SW 1271 (cell line): ENCODE measurements around the gene RMRP.

ENCODE experiments used
- DNase-seq, 2 experiments: peaks; one replicate each; lab custom pipeline; 2025; lab: John Stamatoyannopoulos, UW

The RMRP gene

DNA sequence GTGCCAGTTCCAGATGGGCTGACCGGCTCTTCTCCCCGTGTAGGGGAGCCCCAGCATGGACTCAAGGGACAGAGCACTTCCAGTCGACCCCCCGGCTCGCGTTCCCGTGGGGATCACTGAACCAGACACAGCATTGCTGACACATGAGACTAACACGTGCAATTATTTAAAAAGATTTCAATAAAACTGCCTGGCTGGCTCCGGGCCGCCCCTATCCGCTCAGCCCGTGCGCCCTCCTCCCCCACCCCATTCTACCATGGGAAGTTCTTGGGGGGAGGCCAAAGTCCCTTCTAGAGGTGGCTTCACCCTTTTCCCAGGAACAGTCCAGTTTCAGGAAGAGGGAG lies 48.0 kb downstream of the RMRP start:
- DNase-seq = no peak

DNA sequence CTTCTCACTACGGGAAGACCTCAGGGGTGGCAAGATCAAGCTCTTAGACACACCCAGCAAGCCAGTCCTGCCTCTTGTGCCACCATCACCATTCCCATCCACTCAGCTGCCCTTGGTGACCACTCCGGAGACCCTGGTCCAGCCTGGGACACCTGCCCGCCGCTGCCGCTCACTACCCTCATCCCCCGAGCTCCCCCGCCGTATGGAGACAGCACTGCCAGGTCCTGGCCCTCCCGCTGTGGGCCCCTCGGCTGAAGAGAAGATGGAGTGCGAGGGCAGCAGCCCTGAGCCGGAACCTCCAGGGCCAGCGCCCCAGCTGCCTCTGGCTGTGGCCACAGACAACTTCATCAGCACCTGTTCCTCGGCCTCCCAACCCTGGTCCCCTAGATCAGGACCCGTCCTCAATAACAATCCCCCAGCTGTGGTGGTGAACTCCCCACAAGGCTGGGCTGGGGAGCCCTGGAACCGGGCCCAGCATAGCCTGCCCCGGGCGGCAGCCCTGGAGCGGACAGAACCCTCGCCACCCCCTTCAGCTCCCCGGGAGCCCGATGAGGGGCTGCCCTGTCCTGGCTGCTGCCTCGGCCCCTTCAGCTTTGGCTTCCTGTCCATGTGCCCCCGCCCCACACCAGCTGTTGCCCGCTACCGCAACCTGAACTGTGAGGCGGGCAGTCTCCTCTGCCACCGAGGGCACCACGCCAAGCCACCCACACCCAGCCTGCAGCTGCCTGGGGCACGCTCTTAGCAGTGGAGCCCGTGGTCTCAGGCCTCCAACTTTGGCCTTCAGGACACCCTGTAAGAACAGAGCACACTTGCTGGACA lies 48.6 kb downstream of the RMRP start:
- no peak for DNase-seq

GRCh38 chr9:35608221-35608620 lies 49.6 kb downstream of the RMRP start:
- DNase-seq = no peak
